Upper lobe of left lung (tissue), 4 donors: ENCODE data around the gene KANK3.

Source experiments
- EP300 ChIP-seq, 4 donors: sonication (generic); formaldehyde crosslinking; IDR thresholded peaks; one replicate each; pipeline ENCODE4 v1.5.1; 2017; ENCODE audit warnings: antibody characterized with exemption in 4 of 4, control low read depth in 2 of 4
- POLR2A ChIP-seq, 4 donors: fragments of 450-650 bp; IDR thresholded peaks; one replicate each; pipeline ENCODE4 v1.5.1; 2016 to 2017; ENCODE audit warnings: antibody characterized with exemption in 4 of 4, mild to moderate bottlenecking in 2 of 4
- POLR2AphosphoS5 ChIP-seq, 2 donors: sonication (generic); formaldehyde crosslinking; IDR thresholded peaks; one replicate each; pipeline ENCODE4 v1.5.1; 2017; ENCODE audit warnings: antibody characterized with exemption in 2 of 2
- TF ChIP-seq, protein P1 (sequence below), 6 experiments: fragments of 450-650 bp in 4 of 6; fragments of 200-600 bp in 2 of 6; sonication (generic) in 2 of 6; IDR thresholded peaks; one replicate each; pipeline ENCODE4 v1.5.1; 2016 to 2019; ENCODE audit warnings: antibody characterized with exemption in 6 of 6

DNA sequence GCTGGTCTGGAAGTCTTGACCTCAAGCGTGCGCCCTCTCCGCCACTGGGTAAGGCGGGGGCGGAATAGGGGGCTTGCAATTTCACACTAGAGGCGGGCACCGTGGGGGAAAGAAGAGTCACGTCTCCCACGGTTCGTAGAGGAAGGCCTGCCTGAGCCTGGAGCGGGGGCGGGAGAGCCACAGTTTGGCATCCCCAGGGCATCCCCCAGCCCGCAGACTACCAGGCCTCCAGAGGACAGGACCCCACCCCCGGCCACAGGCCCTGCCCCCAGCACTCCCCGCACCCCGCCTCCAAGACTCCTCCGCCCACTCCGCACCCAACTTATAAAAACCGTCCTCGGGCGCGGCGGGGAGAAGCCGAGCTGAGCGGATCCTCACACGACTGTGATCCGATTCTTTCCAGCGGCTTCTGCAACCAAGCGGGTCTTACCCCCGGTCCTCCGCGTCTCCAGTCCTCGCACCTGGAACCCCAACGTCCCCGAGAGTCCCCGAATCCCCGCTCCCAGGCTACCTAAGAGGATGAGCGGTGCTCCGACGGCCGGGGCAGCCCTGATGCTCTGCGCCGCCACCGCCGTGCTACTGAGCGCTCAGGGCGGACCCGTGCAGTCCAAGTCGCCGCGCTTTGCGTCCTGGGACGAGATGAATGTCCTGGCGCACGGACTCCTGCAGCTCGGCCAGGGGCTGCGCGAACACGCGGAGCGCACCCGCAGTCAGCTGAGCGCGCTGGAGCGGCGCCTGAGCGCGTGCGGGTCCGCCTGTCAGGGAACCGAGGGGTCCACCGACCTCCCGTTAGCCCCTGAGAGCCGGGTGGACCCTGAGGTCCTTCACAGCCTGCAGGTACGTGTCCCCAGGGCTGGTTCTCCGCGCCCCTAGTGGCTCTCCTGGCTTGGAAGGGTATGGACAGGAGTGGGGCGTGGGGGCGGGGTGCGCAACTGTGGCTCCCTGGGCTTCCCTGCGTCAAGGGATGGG lies 21.0 kb upstream of the KANK3 start, which contains the start of gene ANGPTL4:
- TF ChIP-seq, protein P1, sequence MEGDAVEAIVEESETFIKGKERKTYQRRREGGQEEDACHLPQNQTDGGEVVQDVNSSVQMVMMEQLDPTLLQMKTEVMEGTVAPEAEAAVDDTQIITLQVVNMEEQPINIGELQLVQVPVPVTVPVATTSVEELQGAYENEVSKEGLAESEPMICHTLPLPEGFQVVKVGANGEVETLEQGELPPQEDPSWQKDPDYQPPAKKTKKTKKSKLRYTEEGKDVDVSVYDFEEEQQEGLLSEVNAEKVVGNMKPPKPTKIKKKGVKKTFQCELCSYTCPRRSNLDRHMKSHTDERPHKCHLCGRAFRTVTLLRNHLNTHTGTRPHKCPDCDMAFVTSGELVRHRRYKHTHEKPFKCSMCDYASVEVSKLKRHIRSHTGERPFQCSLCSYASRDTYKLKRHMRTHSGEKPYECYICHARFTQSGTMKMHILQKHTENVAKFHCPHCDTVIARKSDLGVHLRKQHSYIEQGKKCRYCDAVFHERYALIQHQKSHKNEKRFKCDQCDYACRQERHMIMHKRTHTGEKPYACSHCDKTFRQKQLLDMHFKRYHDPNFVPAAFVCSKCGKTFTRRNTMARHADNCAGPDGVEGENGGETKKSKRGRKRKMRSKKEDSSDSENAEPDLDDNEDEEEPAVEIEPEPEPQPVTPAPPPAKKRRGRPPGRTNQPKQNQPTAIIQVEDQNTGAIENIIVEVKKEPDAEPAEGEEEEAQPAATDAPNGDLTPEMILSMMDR (IDR thresholded peaks at IDR 0.05), result peak in 3 of 6 experiments; percentile 19 to 37 (median 26)
- TF ChIP-seq POLR2A (IDR thresholded peaks at IDR 0.05), result peak; percentile 27 to 66 (median 48)
- TF ChIP-seq POLR2AphosphoS5 (IDR thresholded peaks at IDR 0.05), result peak; percentile 74 to 83
- no peak for TF ChIP-seq EP300 (IDR thresholded peaks at IDR 0.05)
